ENCODE measurements around the gene IGF2. TPM values are rescaled to one million over a fixed set of nuclear protein-coding genes. Genes with fewer than 3 reads are reported as not detected.

The IGF2 gene
- total and polyA plus RNA-seq, 2 of the 8 experiments (the other 6 are each of a cell fraction or from before 2014, with no cell fraction given): 0.74 to 1.5 TPM

DNA sequence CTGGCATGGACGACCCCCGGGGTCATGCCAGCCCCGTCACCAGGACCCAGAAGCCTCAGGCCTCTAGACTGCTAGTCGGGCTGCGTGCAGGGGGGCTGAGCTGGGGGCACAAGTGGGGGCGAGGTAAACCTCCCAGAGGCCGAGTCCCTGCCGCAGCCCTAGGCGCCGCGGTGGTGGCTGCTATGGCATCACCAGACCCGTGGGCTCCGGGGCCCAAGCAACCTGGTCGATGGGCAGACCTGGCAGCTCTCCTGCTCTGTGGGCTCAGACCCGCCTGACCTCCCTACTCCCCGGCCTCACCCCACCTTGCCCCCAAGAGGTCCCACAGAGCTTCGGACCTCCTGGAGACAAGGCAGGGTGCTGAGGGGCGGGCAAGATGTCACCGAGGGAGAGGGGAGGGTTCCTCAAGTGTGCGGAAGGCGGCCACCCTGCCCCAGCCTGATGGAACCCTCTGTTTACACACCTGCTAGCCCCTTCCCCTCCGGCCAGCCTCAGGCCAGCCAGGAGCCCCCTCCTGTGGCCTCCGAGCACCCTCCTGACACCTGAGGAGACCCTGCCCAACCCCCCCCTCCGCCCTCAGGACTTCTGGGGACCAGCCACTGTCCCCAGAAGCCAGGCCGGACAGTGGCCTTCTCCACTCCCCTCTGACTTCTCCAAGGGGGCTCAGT is 9.4 kb downstream of the IGF2 start:
- WGBS, 2 experiments (ENCODE audit: extremely low coverage in 1 of 2, insufficient coverage in 1 of 2, insufficient read length in 1 of 2, insufficient replicate concordance in 2 of 2, low coverage in 1 of 2, low lambda C conversion rate in 2 of 2, missing lambda C conversion rate in 1 of 2): 90% methylated on average over 19 of the region's 25 CpGs; no CpG with 5 or more reads in 1 of the 2 experiments
- Histone ChIP-seq H3K56ac (replicated peaks; ENCODE audit: insufficient read length, low read depth, low read length) (no peak overlapping the region), H4K8ac (ENCODE audit: extremely low read depth, insufficient read depth, low read length) (no peak overlapping the region), H2BK20ac (ENCODE audit: low read length) (no peak overlapping the region), H3K14ac (ENCODE audit: insufficient read length) (no peak overlapping the region), H3K4me3 (ENCODE audit: extremely low read depth in 1 of 4, insufficient read depth in 2 of 4, low read depth in 3 of 4, low read length in 4 of 4) (no peak overlapping the region), H3K27me3 (replicated peaks in 1 of 4; ENCODE audit: control insufficient read depth in 3 of 4, extremely low read depth in 1 of 4, insufficient read depth in 3 of 4, low read length in 3 of 4) (peaks cover 0 to 18% (median 4%) of the 10 kb centered on the region in 4 experiments; a peak in 4 of 7 replicates), H2BK15ac (ENCODE audit: low read length) (no peak overlapping the region), H4K5ac (ENCODE audit: insufficient read length, low read depth, low read length) (no peak overlapping the region), H3K79me2 (ENCODE audit: control insufficient read depth in 1 of 2, insufficient read depth in 2 of 2, low read length in 2 of 2) (no peaks in the 10 kb centered on the region), H3K79me1 (ENCODE audit: low read depth, low read length) (no peaks in the 10 kb centered on the region), H4K91ac (replicated peaks; ENCODE audit: insufficient read length, low read length) (no peak overlapping the region), H3K4ac (replicated peaks; ENCODE audit: insufficient read length, low read depth, low read length) (no peak overlapping the region), H3K9ac (replicated peaks in 1 of 4; ENCODE audit: extremely low read depth in 1 of 4, low read depth in 3 of 4, low read length in 3 of 4) (no peak overlapping the region), H2AK5ac (ENCODE audit: low read depth, low read length) (no peak overlapping the region), H3K36me3 (ENCODE audit: control insufficient read depth in 2 of 4, insufficient read depth in 4 of 4, low read length in 3 of 4) (no peaks in the 10 kb centered on the region), H3K27ac (ENCODE audit: low read depth, low read length) (no peak overlapping the region), H3K9me3 (ENCODE audit: insufficient read depth in 2 of 2, low read depth in 1 of 2, low read length in 1 of 2) (no peaks in the 10 kb centered on the region; a peak in 1 of 4 replicates), H3K4me2 (ENCODE audit: insufficient read depth in 1 of 2, low read depth in 2 of 2, low read length in 2 of 2) (no peak overlapping the region), H2BK120ac (replicated peaks; ENCODE audit: low read depth, low read length) (no peak overlapping the region), H2BK5ac (ENCODE audit: low read depth, low read length) (no peak overlapping the region), H3K4me1 (replicated peaks in 1 of 4; ENCODE audit: control insufficient read depth in 3 of 4, insufficient read depth in 4 of 4, low read length in 3 of 4) (peaks cover 0 to 7% (median 0%) of the 10 kb centered on the region in 4 experiments; a peak in 2 of 7 replicates), H4K20me1 (replicated peaks in 1 of 2; ENCODE audit: control insufficient read depth in 1 of 2, insufficient read depth in 2 of 2, low read length in 2 of 2) (peaks cover 0 to 8% of the 10 kb centered on the region in 2 experiments), H2BK12ac (ENCODE audit: low read depth, low read length) (no peak overlapping the region), H3K23ac (ENCODE audit: insufficient read length) (no peak overlapping the region), H3K23me2 (ENCODE audit: low read depth, low read length) (peaks cover 22% of the 10 kb centered on the region; the same call in 1 of the 2 replicates), H2AFZ (ENCODE audit: low read length) (no peak overlapping the region), H3K18ac (ENCODE audit: extremely low read depth, low read length) (no peak overlapping the region)
- DNase-seq (ENCODE audit: low read depth in 1 of 2, low spot score in 2 of 2) (peak in 1 of 2 experiments; percentile 39), FAIRE-seq (no peak)
- ChIA-PET POLR2A (ENCODE audit: partially characterized antibody) (no interaction called here), CTCF (ENCODE audit: partially characterized antibody) (interaction anchor here (1.2 to 1.9 kb wide), 3 partner anchors 9 to 436 kb away, joined by 3 to 4 read pairs (median 4); partner anchors contain the start of gene SYT8)
- no peak for TF ChIP-seq KDM5A (IDR thresholded peaks at IDR 0.05; ENCODE audit: low read length)
- no peak for TF ChIP-seq POLR2AphosphoS5 (IDR thresholded peaks at IDR 0.05; ENCODE audit: low read depth, low read length)
- TF ChIP-seq CTBP2 (IDR thresholded peaks at IDR 0.05; ENCODE audit: borderline replicate concordance, insufficient read depth, insufficient read length, low read length): no peak
- no peak for TF ChIP-seq EZH2 (IDR thresholded peaks at IDR 0.05; ENCODE audit: low read depth, low read length, severe bottlenecking)
- TF ChIP-seq NANOG (IDR thresholded peaks at IDR 0.05; ENCODE audit: insufficient read depth, low read depth, low read length, poor library complexity, severe bottlenecking): no peak
- TF ChIP-seq TEAD4 (IDR thresholded peaks at IDR 0.05; ENCODE audit: low read depth, low read length): no peak
- TF ChIP-seq RBBP5 (IDR thresholded peaks at IDR 0.05; ENCODE audit: borderline replicate concordance, low read depth, low read length): no peak
- TF ChIP-seq NRF1 (IDR thresholded peaks at IDR 0.05; ENCODE audit: low read depth, low read length): no peak
- TF ChIP-seq JUN (IDR thresholded peaks at IDR 0.05; ENCODE audit: low read depth, low read length): no peak
- TF ChIP-seq, protein P1, sequence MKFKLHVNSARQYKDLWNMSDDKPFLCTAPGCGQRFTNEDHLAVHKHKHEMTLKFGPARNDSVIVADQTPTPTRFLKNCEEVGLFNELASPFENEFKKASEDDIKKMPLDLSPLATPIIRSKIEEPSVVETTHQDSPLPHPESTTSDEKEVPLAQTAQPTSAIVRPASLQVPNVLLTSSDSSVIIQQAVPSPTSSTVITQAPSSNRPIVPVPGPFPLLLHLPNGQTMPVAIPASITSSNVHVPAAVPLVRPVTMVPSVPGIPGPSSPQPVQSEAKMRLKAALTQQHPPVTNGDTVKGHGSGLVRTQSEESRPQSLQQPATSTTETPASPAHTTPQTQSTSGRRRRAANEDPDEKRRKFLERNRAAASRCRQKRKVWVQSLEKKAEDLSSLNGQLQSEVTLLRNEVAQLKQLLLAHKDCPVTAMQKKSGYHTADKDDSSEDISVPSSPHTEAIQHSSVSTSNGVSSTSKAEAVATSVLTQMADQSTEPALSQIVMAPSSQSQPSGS (IDR thresholded peaks at IDR 0.05; ENCODE audit: low read length): no peak
- TF ChIP-seq CBX5 (IDR thresholded peaks at IDR 0.05; ENCODE audit: low read depth, low read length): no peak

All from H1 (cell line).